ENCODE measurements around the gene SMARCC1.
"Not testable (repeated sequence)": the region's sequence is repeated elsewhere in the genome, so short reads cannot be mapped to it uniquely, and the experiment has no call there.

The SMARCC1 gene

GRCh38 chr3:47766186-47766585, 15.5 kb downstream of the SMARCC1 start:
- DNase-seq, result no peak

DNA sequence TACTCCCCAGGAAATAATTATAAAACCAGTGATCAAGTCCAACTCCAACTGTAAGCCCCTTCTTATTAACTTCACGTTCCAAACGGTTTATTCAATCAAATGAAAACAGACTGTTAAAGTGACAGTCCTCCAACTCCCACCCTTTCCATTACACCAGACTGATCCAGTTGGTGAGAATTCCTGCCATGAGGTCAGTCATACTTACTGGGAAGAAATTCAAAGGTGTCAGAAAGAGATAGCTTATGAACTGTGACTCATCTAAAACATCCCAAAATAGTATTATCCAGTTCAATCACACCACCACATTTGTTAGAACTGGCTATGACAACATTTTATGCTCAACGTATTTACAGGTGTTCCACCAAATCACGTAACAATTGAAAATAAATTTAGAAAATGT, 19.5 kb downstream of the SMARCC1 start:
- DNase-seq, result peak; percentile 12

GRCh38 chr3:47761046-47761445, 20.6 kb downstream of the SMARCC1 start:
- no peak for DNase-seq

DNA sequence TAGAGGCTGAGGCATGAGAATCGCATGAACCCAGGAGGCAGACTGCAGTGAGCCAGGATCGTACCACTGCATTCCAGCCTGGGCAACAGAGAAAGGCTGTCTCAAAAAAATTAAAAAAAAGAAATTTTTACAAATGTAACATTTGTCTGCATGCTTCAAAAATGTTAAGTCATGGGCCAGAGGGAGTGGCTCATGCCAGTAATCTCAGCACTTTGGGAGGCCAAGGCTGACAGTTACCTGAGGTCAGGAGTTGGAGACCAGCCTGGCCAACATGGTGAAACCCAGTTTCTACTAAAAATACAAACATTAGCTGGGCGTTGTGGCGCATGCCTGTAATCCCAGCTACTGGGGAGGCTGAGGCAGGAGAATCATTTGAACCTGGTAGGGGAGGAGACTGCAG, 21.5 kb downstream of the SMARCC1 start:
- not testable (repeated sequence) for DNase-seq

GRCh38 chr3:47758261-47759025, 23.2 kb downstream of the SMARCC1 start:
- no peak for DNase-seq

DNA sequence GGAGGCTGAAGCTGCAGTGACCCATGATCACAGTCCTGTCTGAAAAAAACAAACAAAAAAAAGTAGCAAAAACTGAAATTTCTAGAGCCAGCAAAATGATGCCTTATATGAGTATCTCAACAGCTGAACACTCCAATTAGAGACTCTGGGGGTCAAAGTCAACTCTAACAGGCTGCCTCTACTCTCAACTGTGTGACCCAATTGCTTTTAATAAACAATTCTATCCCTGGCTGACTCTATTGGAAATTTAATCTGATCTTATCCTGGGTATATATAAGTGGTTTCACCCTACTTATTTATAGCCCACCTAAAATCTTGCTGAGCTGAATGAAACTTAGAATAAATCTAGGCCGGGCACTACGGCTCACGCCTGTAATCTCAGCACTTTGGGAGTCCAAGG, 29.0 kb downstream of the SMARCC1 start:
- no peak for DNase-seq

- DNase-seq, result not testable (repeated sequence)
Observed at GRCh38 chr3:47750811-47751354, 30.8 kb downstream of the SMARCC1 start.

DNA sequence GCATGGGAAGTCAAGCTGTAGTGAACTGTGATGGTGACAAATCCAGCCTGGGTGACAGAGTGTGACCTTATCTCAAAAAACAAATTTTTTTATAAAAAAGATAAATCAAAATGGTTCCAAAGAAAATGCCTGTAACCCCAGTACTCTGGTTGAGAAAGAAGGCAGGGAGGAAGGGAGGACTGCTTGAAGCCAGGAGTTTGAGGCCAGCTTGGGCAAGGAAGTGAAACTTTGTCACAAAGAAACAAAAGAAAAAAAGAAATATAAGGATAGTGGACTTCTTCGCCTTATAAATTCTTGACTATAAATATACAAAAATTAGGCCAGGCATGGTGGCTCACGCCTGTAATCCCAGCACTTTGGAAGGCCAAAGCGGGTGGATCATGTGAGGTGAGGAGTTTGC, 34.1 kb downstream of the SMARCC1 start:
- no peak for DNase-seq

GRCh38 chr3:47746264-47746663, 35.4 kb downstream of the SMARCC1 start:
- DNase-seq, result no peak

DNA sequence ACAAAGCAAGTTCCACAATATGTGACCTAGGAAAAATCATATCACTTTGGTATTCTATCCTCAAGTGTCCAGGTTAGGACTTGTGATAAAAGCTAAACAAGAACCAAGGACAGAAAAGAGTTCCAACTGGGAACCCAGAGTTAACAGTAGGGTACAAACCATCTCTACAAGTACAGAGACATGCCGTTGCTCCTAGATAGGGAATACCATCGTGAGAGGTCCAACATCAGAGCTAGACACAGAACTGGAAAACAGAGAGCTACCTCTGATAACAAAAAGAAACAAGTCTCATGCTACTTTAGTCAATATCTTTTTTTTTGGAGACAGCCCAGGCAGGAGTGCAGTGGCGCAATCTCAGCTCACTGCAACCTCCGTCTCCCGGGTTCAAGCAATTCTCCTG, 37.8 kb downstream of the SMARCC1 start:
- DNase-seq, result no peak

GRCh38 chr3:47743352-47743751, 38.3 kb downstream of the SMARCC1 start:
- peak; percentile 18 for DNase-seq

GRCh38 chr3:47741925-47742324, 39.8 kb downstream of the SMARCC1 start:
- no peak for DNase-seq

GRCh38 chr3:47732143-47732542, 49.5 kb downstream of the SMARCC1 start:
- DNase-seq, result no peak

- DNase-seq, result no peak
Observed at GRCh38 chr3:47731061-47731460, 50.6 kb downstream of the SMARCC1 start.

DNA sequence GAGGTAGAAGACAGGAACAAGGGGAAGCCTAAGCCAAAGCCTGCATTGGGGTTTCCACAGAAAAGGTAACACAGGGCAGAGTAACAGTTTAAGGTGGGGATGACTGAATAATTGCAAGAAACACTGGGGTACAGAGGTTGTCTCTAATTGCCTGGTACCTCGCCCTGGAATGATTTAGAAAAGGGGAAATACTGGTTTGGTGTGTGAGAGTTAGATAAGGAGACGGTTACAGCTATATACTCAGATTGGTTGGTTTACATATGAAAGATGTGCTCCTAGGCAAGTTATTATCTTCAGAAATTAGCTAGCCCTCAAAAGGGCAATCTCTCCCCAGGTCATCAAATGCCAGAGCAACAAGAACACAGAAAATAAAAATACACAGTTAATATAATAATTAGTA, 58.8 kb downstream of the SMARCC1 start:
- no peak for DNase-seq

DNA sequence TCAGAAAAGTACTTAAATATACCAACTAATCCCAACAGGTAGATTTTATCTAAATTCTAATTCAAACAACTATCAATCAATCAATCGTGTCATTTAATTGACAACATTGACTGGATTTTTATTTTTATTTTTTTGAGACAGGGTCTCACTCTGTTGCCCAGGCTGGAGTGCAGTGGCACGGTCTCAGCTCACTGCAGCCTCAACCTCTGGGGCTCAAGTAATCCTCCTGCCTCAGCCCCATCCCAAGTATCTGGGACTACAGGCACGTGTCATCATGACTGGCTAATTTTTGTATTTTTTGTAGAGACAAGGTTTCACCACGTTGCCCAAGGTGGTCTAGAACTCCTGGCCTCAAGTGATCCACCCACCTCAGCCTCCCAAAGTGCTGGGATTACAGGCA, 64.2 kb downstream of the SMARCC1 start:
- DNase-seq, result not testable (repeated sequence)

- no peak for DNase-seq
Observed at GRCh38 chr3:47716656-47717055, 65.0 kb downstream of the SMARCC1 start.

DNA sequence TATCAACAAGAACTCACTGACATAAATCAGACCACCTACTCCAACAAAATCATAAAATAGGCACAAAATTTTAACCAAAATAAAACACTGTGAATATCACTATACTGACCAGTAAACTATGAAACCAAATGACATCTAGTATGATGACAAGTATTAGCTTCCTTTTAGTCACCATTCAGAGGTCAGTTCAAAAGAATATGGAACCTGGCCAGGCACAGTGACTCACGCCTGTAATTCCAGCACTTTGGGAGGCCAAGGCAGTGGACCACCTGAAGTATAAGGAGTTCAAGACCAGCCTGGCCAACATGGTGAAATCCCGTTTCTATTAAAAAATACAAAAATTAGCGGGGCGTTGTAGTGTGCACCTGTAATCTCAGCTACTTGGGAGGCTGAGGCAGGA, 65.8 kb downstream of the SMARCC1 start:
- DNase-seq, result peak; percentile 65

- DNase-seq, result no peak
Observed at GRCh38 chr3:47714606-47715005, 67.1 kb downstream of the SMARCC1 start.

GRCh38 chr3:47713655-47714054, 68.0 kb downstream of the SMARCC1 start:
- DNase-seq, result no peak

- DNase-seq, result no peak
Observed at GRCh38 chr3:47712398-47712797, 69.3 kb downstream of the SMARCC1 start.

- no peak for DNase-seq
Observed at GRCh38 chr3:47711596-47711995, 70.1 kb downstream of the SMARCC1 start.

- DNase-seq, result no peak
Observed at GRCh38 chr3:47705391-47705790, 76.3 kb downstream of the SMARCC1 start.

DNA sequence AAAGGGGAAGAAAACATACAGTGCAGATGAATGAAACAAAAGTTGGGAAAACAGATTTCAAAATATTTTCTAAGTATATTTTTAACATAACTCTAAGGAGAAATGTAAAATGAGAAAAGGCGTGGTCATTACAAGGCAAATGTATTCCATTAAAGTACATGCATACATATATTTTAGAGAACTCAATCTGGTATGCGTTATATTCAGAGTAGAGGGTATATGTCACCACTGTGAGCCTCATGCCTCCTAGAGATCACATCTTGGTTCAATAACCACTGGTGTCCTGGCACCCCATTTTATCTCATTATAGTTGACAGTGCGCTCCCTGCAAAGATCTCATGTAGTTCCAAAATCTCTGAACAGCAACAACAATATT, 77.5 kb downstream of the SMARCC1 start:
- no peak for DNase-seq

GRCh38 chr3:47701388-47701787, 80.3 kb downstream of the SMARCC1 start:
- DNase-seq, result no peak

All from fibroblast of skin of back (primary cell).